Karpas-422 (cell line): Measurements from ENCODE around the gene APRT. TPM values are rescaled to one million over a fixed set of nuclear protein-coding genes. Genes with fewer than 3 reads are reported as not detected.
"Not testable (repeated sequence)": the region's sequence is repeated elsewhere in the genome, so short reads cannot be mapped to it uniquely, and the experiment has no call there.

Source experiments
- DNase-seq: peaks from one replicate; pipeline ENCODE4 v3.0.0-alpha.2; 2015
- H2AFZ ChIP-seq: fragments of 200-600 bp; sonication (generic); 2 replicates; pipeline ENCODE4 v1.6.1; 2014; ENCODE audit warnings: antibody characterized with exemption, low read length, mixed read lengths
- H3K27ac ChIP-seq: fragments of 200-600 bp; sonication (generic); 2 replicates; pipeline ENCODE4 v1.5.1; 2014; ENCODE audit warnings: mild to moderate bottlenecking, low read length, moderate library complexity
- H3K27me3 ChIP-seq: fragments of 200-600 bp; sonication (generic); 2 replicates; pipeline ENCODE4 v1.6.1; 2014; ENCODE audit warnings: low read length, mixed read lengths
- H3K36me3 ChIP-seq: fragments of 200-600 bp; sonication (generic); 2 replicates; pipeline ENCODE4 v1.6.1; 2014; ENCODE audit warnings: low read length, mixed read lengths; ENCODE audit not compliant: insufficient read depth
- H3K4me1 ChIP-seq: fragments of 200-600 bp; sonication (generic); 2 replicates; pipeline ENCODE4 v1.6.1; 2014; ENCODE audit warnings: mild to moderate bottlenecking, low read length, mixed read lengths
- H3K4me2 ChIP-seq: fragments of 200-600 bp; sonication (generic); 2 replicates; pipeline ENCODE4 v1.6.1; 2014; ENCODE audit warnings: low read length, low read depth, mild to moderate bottlenecking; ENCODE audit not compliant: poor library complexity, severe bottlenecking
- H3K4me3 ChIP-seq: fragments of 200-600 bp; sonication (generic); 2 replicates; pipeline ENCODE4 v1.5.1; 2014; ENCODE audit warnings: mild to moderate bottlenecking, antibody characterized with exemption, low read length, mixed read lengths
- H3K79me2 ChIP-seq: fragments of 200-600 bp; sonication (generic); 2 replicates; pipeline ENCODE4 v1.6.1; 2014; ENCODE audit warnings: mild to moderate bottlenecking, low read length, mixed read lengths
- H3K9ac ChIP-seq: fragments of 200-600 bp; sonication (generic); 2 replicates; pipeline ENCODE4 v1.6.0; 2014; ENCODE audit warnings: low read length
- H3K9me2 ChIP-seq: fragments of 200-600 bp; sonication (generic), shearing (Covaris generic); replicated peaks from 2 replicates; pipeline ENCODE4 v1.6.0; 2014; ENCODE audit warnings: mild to moderate bottlenecking, low read length, moderate library complexity; ENCODE audit not compliant: insufficient read depth
- H3K9me3 ChIP-seq: fragments of 300-700, 200-600 bp; sonication (generic); 2 replicates; pipeline ENCODE4 v1.6.1; 2014; ENCODE audit warnings: low read length, mixed read lengths
- H4K20me1 ChIP-seq: fragments of 200-600 bp; sonication (generic); 2 replicates; pipeline ENCODE4 v1.6.1; 2014; ENCODE audit warnings: mild to moderate bottlenecking, antibody characterized with exemption, low read length, low read depth; ENCODE audit not compliant: insufficient read depth
- total RNA-seq: library from RNA; depleted of rRNA; stranded (reverse); fragments of >200 nt; shearing (Covaris generic); gene quantifications from 2 replicates; pipeline ENCODE4 v1.2.3, GENCODE V29; 2014; ENCODE audit warnings: low replicate concordance

The APRT gene
- total RNA-seq, 1 experiment from 2014 or later: 193 TPM

DNA sequence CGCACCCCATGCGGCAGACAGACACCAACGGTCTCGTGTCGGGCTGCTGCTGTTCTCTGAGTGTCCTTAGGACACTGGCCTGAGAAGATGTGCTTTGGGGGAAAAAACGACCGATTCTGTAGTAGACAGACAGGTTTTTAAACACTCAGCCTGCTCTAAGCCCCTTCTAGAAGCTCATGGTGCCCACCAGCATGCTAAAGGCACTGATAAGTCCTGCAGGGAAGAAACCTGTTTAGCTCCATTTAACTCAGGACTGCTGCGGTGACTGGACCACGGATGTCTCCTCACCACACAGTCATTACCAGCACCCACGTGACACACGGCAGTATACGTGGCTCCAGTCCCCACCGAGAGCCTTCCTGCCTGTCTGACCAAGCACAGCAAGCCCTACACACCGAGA lies 19.1 kb upstream of the APRT start:
- H3K27me3 ChIP-seq: no peaks in the 10 kb centered on the region
- no peaks in the 10 kb centered on the region for H3K79me2 ChIP-seq
- H4K20me1 ChIP-seq: no peaks in the 10 kb centered on the region
- no peak overlapping the region for H3K4me2 ChIP-seq
- H3K36me3 ChIP-seq: no peaks in the 10 kb centered on the region
- H2AFZ ChIP-seq: no peak overlapping the region
- no peaks in the 10 kb centered on the region for H3K9me3 ChIP-seq
- no peak for DNase-seq
- H3K4me1 ChIP-seq: no peaks in the 10 kb centered on the region
- no peak overlapping the region for H3K4me3 ChIP-seq
- H3K9ac ChIP-seq: no peak overlapping the region
- H3K9me2 ChIP-seq: no peaks in the 10 kb centered on the region
- no peak overlapping the region for H3K27ac ChIP-seq

DNA sequence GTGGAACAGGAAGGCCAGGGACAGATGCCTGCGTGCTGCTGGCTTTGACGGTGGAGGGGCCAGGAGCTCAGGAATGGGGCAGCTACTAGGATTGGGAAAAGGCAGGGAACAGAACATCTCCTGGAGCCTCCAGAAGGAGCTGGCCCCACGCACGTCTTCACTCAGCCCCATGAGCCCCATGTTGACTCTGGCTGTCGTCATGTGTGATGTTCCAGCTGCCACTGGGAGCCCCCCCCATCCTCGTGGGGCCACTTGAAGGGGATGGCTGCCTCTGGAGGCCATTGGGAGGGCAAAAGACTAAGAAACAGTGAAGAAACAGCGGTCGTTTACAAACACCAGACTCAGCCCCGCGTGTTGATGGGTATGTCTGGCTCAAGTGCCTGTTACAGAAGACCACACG lies 18.5 kb upstream of the APRT start:
- Histone ChIP-seq H3K9ac (no peak overlapping the region), H3K9me3 (no peaks in the 10 kb centered on the region), H3K4me1 (no peaks in the 10 kb centered on the region), H4K20me1 (no peaks in the 10 kb centered on the region), H3K27ac (no peak overlapping the region), H3K36me3 (no peaks in the 10 kb centered on the region), H3K27me3 (no peaks in the 10 kb centered on the region), H3K4me3 (no peak overlapping the region), H2AFZ (no peak overlapping the region), H3K9me2 (no peaks in the 10 kb centered on the region), H3K79me2 (no peaks in the 10 kb centered on the region), H3K4me2 (no peak overlapping the region)
- DNase-seq: no peak

GRCh38 chr16:88828711-88829110 lies 17.0 kb upstream of the APRT start:
- no peak overlapping the region for H3K27ac ChIP-seq
- no peak for DNase-seq
- no peaks in the 10 kb centered on the region for H3K27me3 ChIP-seq
- H3K9me2 ChIP-seq: no peaks in the 10 kb centered on the region
- H3K9ac ChIP-seq: no peak overlapping the region
- no peaks in the 10 kb centered on the region for H3K79me2 ChIP-seq
- H4K20me1 ChIP-seq: no peaks in the 10 kb centered on the region
- no peak overlapping the region for H2AFZ ChIP-seq
- no peak overlapping the region for H3K4me3 ChIP-seq
- H3K4me1 ChIP-seq: no peaks in the 10 kb centered on the region
- H3K9me3 ChIP-seq: no peaks in the 10 kb centered on the region
- no peaks in the 10 kb centered on the region for H3K36me3 ChIP-seq
- H3K4me2 ChIP-seq: no peak overlapping the region

DNA sequence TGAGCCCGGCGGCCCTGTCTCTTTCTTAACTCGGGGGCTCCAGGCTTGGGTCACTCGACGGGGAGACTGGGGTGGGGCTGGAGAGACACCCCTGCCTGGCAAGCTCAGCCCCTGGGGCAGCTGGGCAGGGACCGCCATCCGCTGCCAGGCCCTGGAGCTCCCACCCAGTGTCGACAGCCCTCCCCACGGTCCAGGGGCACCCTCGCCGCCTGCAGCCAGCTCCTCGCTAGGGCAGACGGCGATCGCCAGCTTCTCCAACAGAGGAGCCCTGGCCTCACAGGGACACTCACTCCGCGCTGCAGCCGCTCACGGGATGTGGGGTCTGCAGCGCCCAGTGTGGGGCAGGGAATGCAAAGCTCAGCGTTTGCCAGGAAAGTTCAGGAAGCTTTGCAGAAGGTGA lies 16.0 kb upstream of the APRT start:
- no peak overlapping the region for H3K27ac ChIP-seq
- H4K20me1 ChIP-seq: no peaks in the 10 kb centered on the region
- H3K9ac ChIP-seq: no peak overlapping the region
- H3K36me3 ChIP-seq: no peaks in the 10 kb centered on the region
- no peaks in the 10 kb centered on the region for H3K9me2 ChIP-seq
- H3K9me3 ChIP-seq: no peaks in the 10 kb centered on the region
- H3K79me2 ChIP-seq: no peaks in the 10 kb centered on the region
- no peak for DNase-seq
- H3K4me1 ChIP-seq: no peaks in the 10 kb centered on the region
- H3K4me3 ChIP-seq: no peak overlapping the region
- no peaks in the 10 kb centered on the region for H3K27me3 ChIP-seq
- no peak overlapping the region for H3K4me2 ChIP-seq
- no peak overlapping the region for H2AFZ ChIP-seq

DNA sequence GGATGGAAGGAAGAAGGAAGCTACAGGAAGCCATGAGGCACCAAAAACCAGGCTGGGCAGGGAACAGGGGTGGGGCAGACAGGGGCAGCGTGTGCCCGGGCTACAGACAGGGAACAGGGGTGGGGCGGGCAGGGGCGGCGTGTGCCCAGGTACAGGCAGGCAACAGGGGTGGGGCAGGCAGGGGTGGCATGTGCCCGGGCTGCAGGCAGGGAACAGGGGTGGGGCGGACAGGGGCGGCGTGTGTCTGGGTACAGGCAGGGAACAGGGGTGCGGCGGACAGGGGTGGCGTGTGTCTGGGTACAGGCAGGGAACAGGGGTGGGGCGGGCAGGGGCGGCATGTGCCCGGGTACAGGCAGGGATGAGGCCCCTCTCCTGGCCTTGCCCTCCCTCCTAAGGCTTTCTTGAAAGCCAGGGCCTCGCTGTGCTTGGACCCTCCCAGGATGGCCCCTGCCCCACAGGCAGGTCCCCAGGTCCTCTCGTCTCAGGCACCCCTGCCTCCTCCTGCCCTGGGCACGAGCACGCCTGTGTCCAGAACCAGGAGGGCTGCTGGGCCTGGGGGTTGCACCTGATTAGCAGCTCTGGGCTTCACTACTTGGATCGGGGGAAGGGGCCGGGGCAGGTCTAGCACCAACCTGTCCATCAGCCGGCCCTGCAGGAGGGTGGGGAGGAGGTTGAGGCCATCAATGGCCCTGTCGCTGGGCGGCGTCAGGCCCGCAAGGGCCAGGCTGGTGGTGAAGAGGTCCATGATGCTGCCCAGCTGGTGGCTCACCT lies 14.5 kb upstream of the APRT start:
- Histone ChIP-seq H3K27me3 (no peaks in the 10 kb centered on the region), H3K27ac (no peak overlapping the region), H3K4me2 (no peak overlapping the region), H3K79me2 (no peaks in the 10 kb centered on the region), H3K9ac (no peak overlapping the region), H3K36me3 (no peaks in the 10 kb centered on the region), H3K4me3 (no peak overlapping the region), H3K9me2 (no peaks in the 10 kb centered on the region), H2AFZ (no peak overlapping the region), H3K4me1 (no peaks in the 10 kb centered on the region), H4K20me1 (no peaks in the 10 kb centered on the region), H3K9me3 (no peaks in the 10 kb centered on the region)
- no peak for DNase-seq

- no peaks in the 10 kb centered on the region for H3K79me2 ChIP-seq
Measured at GRCh38 chr16:88825146-88825545, 13.4 kb upstream of the APRT start.

DNA sequence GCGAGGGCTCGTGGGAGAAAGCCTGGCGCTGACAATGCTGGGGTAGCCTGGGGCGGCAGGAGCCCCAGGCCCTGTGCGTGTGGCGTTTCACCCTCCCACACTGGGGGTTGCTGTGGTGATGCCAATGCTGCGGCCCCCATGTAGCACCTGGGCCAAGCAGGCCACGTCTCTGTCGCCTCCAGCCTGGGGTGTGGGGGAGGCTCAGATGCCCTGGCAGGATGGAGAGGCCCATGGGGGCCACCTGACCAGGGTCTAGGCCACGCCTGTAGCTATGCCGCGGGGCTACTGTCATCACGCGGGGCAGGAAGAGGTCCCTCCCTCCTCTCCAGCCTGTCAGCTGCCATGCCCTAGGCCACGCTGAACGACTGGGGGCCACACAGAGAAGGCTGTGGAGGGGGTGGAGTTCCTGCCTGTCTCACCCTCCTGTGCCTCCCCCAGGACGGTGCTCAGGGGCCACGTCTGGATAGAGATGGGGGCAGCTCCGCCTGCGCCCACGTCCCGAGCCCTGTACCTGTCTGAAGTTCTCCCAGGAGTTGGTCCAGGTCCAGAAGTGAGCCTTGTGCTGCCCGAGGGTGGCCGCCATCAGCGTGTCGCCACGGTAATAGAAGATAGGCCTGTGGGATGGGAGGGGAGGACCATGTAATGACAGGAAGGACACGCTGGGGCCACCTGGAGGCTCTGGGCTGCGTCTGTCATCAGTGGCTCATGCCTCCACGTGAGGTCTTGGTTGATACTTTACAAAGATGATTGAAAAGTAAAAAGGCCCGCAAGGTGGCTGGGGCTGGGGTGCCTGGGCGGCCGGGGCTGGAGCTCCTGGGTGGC lies 12.7 kb upstream of the APRT start:
- Histone ChIP-seq H3K9me3 (no peaks in the 10 kb centered on the region), H2AFZ (no peak overlapping the region), H3K79me2 (no peaks in the 10 kb centered on the region), H4K20me1 (no peaks in the 10 kb centered on the region), H3K4me2 (no peak overlapping the region), H3K27me3 (no peaks in the 10 kb centered on the region), H3K9me2 (no peaks in the 10 kb centered on the region), H3K27ac (no peak overlapping the region), H3K36me3 (no peaks in the 10 kb centered on the region), H3K4me1 (no peaks in the 10 kb centered on the region), H3K9ac (no peak overlapping the region), H3K4me3 (no peak overlapping the region)
- DNase-seq: no peak

More at GRCh38 chr16:88825146-88825545, 13.4 kb upstream of the APRT start:
- Histone ChIP-seq H3K36me3 (no peaks in the 10 kb centered on the region), H3K9me3 (no peaks in the 10 kb centered on the region), H3K27ac (no peak overlapping the region), H3K9ac (no peak overlapping the region), H3K4me3 (no peak overlapping the region), H2AFZ (no peak overlapping the region), H3K27me3 (no peaks in the 10 kb centered on the region), H3K4me2 (no peak overlapping the region), H3K4me1 (no peaks in the 10 kb centered on the region), H4K20me1 (no peaks in the 10 kb centered on the region), H3K9me2 (no peaks in the 10 kb centered on the region)
- no peak for DNase-seq

DNA sequence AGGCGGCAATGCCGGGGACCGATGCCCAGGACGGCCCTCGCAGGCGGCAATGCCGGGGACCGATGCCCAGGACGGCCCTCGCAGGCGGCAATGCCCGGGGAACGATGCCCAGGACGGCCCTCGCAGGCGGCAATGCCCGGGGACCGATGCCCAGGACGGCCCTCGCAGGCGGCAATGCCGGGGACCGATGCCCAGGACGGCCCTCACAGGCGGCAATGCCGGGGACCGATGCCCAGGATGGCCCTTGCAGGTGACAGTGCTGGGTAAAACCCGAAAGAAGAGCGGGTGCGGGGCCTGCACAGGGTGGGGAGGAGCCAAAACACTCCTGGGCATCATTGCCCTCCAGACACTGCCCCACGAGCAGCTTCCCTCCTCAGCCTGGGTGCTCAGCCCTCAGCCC lies 11.9 kb upstream of the APRT start:
- not testable (repeated sequence) for H2AFZ ChIP-seq, H3K36me3 ChIP-seq, H3K27me3 ChIP-seq, H3K4me3 ChIP-seq, H3K27ac ChIP-seq, H3K9me2 ChIP-seq, H3K4me1 ChIP-seq, H3K4me2 ChIP-seq, H3K9ac ChIP-seq, H3K9me3 ChIP-seq, H3K79me2 ChIP-seq, H4K20me1 ChIP-seq, DNase-seq
